ENCODE results near the gene POR. TPM values are rescaled to one million over a fixed set of nuclear protein-coding genes. Genes with fewer than 3 reads are reported as not detected.

POR gene
- total and polyA plus RNA-seq, 12 donors, result 37.3 to 203 (median 65.5) TPM

GRCh38 chr7:75924256-75924655 lies 9.3 kb downstream of the POR start:
- ATAC-seq (no peak), DNase-seq (no peak)
- Histone ChIP-seq H3K4me3 (no peak overlapping the region), H3K4me1 (peaks cover 7 to 64% (median 41%) of the 10 kb centered on the region in 9 donors), H3K27me3 (no peaks in the 10 kb centered on the region), H3K9me3 (no peaks in the 10 kb centered on the region), H3K36me3 (peaks cover 0 to 13% (median 0%) of the 10 kb centered on the region in 9 donors), H3K27ac (no peak overlapping the region)
- intact Hi-C loops (cut with DNase I), result no loop called here
- no peak for TF ChIP-seq CTCF (IDR thresholded peaks at IDR 0.05)
- 95 to 98% methylated on average over 2 of the region's 2 CpGs for WGBS, 2 donors

GRCh38 chr7:75924889-75925288 lies 9.9 kb downstream of the POR start:
- intact Hi-C loops (cut with DNase I), result no loop called here
- peak in 1 of 8 donors; percentile 26 for ATAC-seq
- no peaks in the 10 kb centered on the region for H3K9me3 ChIP-seq
- no peak overlapping the region for H3K4me3 ChIP-seq
- TF ChIP-seq CTCF (IDR thresholded peaks at IDR 0.05), result no peak
- peaks cover 7 to 58% (median 38%) of the 10 kb centered on the region in 9 donors for H3K4me1 ChIP-seq
- peaks cover 0 to 14% (median 0%) of the 10 kb centered on the region in 9 donors for H3K36me3 ChIP-seq
- DNase-seq, result no peak
- H3K27me3 ChIP-seq, result no peaks in the 10 kb centered on the region
- H3K27ac ChIP-seq, result peak overlapping the region in 1 of 10 donors; percentile 43
- 94 to 100% methylated on average over 2 of the region's 2 CpGs for WGBS, 2 donors

GRCh38 chr7:75925717-75926435 lies 10.9 kb downstream of the POR start:
- H3K4me3 ChIP-seq, result no peak overlapping the region
- peaks cover 0 to 2% (median 0%) of the 10 kb centered on the region in 11 donors for H3K9me3 ChIP-seq
- H3K27me3 ChIP-seq, result no peaks in the 10 kb centered on the region
- TF ChIP-seq CTCF (IDR thresholded peaks at IDR 0.05), result no peak
- H3K36me3 ChIP-seq, result peaks cover 0 to 14% (median 0%) of the 10 kb centered on the region in 9 donors
- H3K4me1 ChIP-seq, result peaks cover 4 to 48% (median 33%) of the 10 kb centered on the region in 9 donors
- peak overlapping the region in 5 of 10 donors; percentile 40 to 52 (median 46) for H3K27ac ChIP-seq
- DNase-seq (peak in 1 of 2 donors; percentile 31), ATAC-seq (peak; percentile 45 to 82 (median 69))
- intact Hi-C loops (cut with DNase I), result no loop called here
- WGBS, 2 donors, result 63 to 71% methylated on average over 10 of the region's 10 CpGs

DNA sequence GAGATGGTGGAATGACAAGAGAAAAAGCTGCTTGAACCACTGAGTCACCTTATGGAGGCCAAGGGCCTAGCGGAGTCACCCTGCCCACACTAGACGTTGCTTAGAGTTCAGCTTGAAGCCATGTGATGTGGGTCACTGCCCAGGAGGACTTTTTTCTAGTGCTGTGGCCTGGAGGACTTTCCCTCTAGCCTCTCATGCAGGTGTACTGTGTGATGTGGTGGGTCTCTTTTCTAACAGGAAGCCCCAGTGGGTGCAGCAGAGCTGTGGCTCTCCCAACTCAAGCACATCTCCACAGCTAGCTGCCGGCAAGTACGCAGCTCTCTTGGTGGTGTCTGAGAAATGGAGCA lies 13.6 kb downstream of the POR start:
- TF ChIP-seq CTCF (IDR thresholded peaks at IDR 0.05), result no peak
- no peaks in the 10 kb centered on the region for H3K27me3 ChIP-seq
- 94 to 98% methylated on average over 4 of the region's 4 CpGs for WGBS, 2 donors
- peaks cover 0 to 14% (median 0%) of the 10 kb centered on the region in 9 donors for H3K36me3 ChIP-seq
- ATAC-seq (peak in 1 of 8 donors; percentile 19), DNase-seq (no peak)
- intact Hi-C loops (cut with DNase I), result loop anchor here in 1 of 10 donors (2.0 kb wide), 1 partner anchor 20 kb away; no protein-coding TSS in a partner anchor
- peaks cover 0 to 35% (median 21%) of the 10 kb centered on the region in 9 donors for H3K4me1 ChIP-seq
- H3K27ac ChIP-seq, result no peak overlapping the region
- H3K4me3 ChIP-seq, result no peak overlapping the region
- peaks cover 0 to 5% (median 0%) of the 10 kb centered on the region in 11 donors for H3K9me3 ChIP-seq
